ENCODE results near the gene CEP19. TPM values are rescaled to one million over a fixed set of nuclear protein-coding genes. Genes with fewer than 3 reads are reported as not detected.

The CEP19 gene
- total RNA-seq, 1 donor from 2014 or later, result 2.6 TPM

DNA sequence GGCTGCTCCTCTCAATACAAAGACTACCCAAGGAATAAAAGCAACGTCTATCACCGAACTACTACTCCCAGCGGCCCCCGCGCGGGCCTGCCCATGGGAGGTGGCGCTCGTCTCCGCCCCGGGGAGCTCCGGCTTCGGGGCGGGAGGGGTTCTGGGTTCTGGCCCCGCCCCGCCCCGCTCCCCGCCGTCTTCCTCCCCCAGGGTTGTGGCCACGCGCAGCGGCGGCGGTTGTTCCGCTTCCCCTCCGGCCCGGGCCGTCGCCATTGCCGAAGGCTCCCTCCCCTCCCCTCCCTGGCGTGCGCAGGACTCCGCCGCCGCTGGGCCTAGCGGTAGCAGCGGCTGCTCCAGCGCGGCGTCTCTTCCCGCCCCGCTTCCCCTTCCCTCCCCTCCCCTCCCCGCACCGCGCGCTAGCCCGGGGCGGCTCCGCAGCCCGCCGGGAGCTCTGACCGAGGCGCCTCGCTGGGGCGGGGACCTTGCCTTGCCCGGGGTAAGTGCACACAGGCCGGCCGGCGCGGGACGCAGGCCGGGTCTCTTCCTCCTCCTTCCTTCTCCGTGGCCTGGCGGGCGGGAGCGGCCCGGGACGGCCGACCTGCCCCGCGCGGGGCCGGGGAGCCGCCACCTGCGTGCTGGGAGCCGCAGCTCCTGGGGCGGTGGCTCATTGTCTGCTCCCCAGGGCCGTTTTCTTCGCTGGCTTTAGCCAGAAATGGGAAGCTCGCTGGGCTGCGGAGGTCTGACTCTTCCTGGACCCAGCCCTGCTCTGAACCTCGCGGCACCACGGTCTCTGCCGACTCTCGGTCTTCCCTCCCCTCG is 27.8 kb upstream of the CEP19 start, which contains the start of gene PAK2:
PAK2 (plus strand) TSS at position 187 of the 810 bp plus-strand sequence. CDS start 42,790 bp downstream, outside the sequence.
- Histone ChIP-seq H3K9me3 (no peaks in the 10 kb centered on the region), H3K4me3 (peak within 1 kb of the TSS; percentile 80 to 92), H3K36me3 (no peaks in the 10 kb centered on the region), H3K4me1 (peaks cover 4 to 12% of the 10 kb centered on the region in 2 donors), H3K27ac (peak within 1 kb of the TSS; percentile 98 to 99), H3K27me3 (no peaks in the 10 kb centered on the region)
- intact Hi-C loops (cut with DNase I), result loop anchor here (1.0 to 5.0 kb wide), 5 partner anchors 28 to 1298 kb away; partner anchors contain the start of genes ACAP2, CEP19, NCBP2 and PIGX
- DNase-seq (ENCODE audit: low spot score in 2 of 2), result peak; percentile 70 to 95
- no peak for TF ChIP-seq CTCF (IDR thresholded peaks at IDR 0.05)

GRCh38 chr3:196737655-196738054 is 25.6 kb upstream of the CEP19 start:
- intact Hi-C loops (cut with DNase I), result loop anchor here (5.0 kb wide), 1 partner anchor 205 kb away; the partner anchor contains the start of gene NCBP2
- no peak for DNase-seq (ENCODE audit: low spot score in 2 of 2)

GRCh38 chr3:196736670-196737374 is 24.8 kb upstream of the CEP19 start:
- DNase-seq (ENCODE audit: low spot score in 2 of 2), result no peak
- H3K36me3 ChIP-seq, result no peaks in the 10 kb centered on the region
- H3K9me3 ChIP-seq, result no peaks in the 10 kb centered on the region
- H3K4me3 ChIP-seq, result no peak overlapping the region
- intact Hi-C loops (cut with DNase I), result loop anchor here (5.0 kb wide), 1 partner anchor 205 kb away; the partner anchor contains the start of gene NCBP2
- H3K27ac ChIP-seq, result no peak overlapping the region
- no peak for TF ChIP-seq CTCF (IDR thresholded peaks at IDR 0.05)
- no peaks in the 10 kb centered on the region for H3K27me3 ChIP-seq
- peaks cover 4 to 6% of the 10 kb centered on the region in 2 donors for H3K4me1 ChIP-seq

More at GRCh38 chr3:196737655-196738054, 25.6 kb upstream of the CEP19 start:
- Histone ChIP-seq H3K4me3 (no peak overlapping the region), H3K27me3 (no peaks in the 10 kb centered on the region), H3K36me3 (no peaks in the 10 kb centered on the region), H3K27ac (no peak overlapping the region), H3K9me3 (no peaks in the 10 kb centered on the region), H3K4me1 (peaks cover 4 to 11% of the 10 kb centered on the region in 2 donors)
- no peak for TF ChIP-seq CTCF (IDR thresholded peaks at IDR 0.05)

DNA sequence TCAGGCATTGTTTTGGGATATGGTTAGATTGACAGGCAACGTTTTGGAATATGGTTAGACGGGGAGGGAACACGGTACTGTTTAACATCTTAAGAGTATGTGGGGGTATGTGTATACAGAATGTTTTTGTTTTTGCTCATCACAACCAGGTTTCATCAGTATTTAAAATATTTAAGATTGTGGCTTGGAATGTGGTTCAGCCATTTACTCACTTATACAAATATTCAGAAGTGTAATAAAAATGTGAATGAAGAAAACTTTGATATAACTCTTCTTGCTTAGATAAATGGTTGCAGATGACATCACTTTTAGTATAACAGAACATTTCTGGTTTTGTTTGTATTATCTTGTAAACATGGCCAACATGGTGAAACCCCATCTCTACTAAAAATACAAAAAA is 23.7 kb upstream of the CEP19 start:
- H3K9me3 ChIP-seq, result no peaks in the 10 kb centered on the region
- no peaks in the 10 kb centered on the region for H3K27me3 ChIP-seq
- intact Hi-C loops (cut with DNase I), result loop anchor here (5.0 kb wide), 1 partner anchor 207 kb away; the partner anchor contains the start of gene NCBP2
- no peak for DNase-seq (ENCODE audit: low spot score in 2 of 2)
- no peaks in the 10 kb centered on the region for H3K4me1 ChIP-seq
- H3K27ac ChIP-seq, result no peak overlapping the region
- H3K4me3 ChIP-seq, result no peak overlapping the region
- TF ChIP-seq CTCF (IDR thresholded peaks at IDR 0.05), result no peak
- no peaks in the 10 kb centered on the region for H3K36me3 ChIP-seq

DNA sequence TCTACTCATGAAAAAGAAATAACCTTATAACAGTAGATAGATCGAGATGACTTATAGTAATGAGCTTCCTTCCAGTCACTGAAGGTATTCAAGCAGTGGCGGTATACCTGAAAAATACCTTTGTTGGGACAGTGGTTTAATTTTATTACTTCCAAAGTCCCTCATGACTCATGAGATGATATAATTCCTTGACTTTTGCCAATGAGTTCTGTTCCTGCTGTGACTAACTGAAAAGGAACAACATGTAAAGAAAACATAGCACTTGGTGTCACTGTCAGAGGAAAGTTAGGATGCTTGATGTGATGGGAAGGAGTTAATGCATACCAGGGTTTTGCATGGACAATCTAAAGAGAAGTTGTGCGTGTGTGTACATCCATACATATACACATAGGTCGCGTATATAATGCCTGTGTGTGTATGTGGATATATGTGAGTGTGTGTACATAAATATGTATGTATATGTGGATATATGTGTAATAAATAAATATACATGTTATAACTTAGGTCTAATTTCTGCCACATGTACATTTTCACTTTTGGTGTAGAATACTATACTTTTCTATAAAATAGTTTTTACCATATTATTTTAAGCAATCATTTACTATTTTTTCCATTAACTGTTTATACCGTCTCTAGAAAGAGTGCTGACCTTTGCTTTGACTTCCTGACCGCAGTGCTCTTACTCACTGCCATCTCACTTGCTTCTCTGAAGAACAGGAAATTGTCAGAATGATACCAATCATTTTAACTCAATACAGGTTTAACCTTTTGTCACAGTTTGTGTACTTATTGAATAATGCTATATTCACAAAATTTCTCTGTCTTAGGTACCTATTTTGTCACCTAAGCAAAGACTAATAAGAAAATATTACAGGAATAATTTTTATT is 15.0 kb upstream of the CEP19 start:
- Histone ChIP-seq H3K27ac (no peak overlapping the region), H3K36me3 (peaks cover 8 to 16% of the 10 kb centered on the region in 2 donors), H3K4me1 (no peaks in the 10 kb centered on the region), H3K4me3 (no peak overlapping the region), H3K9me3 (no peaks in the 10 kb centered on the region), H3K27me3 (no peaks in the 10 kb centered on the region)
- no peak for DNase-seq (ENCODE audit: low spot score in 2 of 2)
- TF ChIP-seq CTCF (IDR thresholded peaks at IDR 0.05), result no peak
- intact Hi-C loops (cut with DNase I), result no loop called here

Data from ascending aorta (tissue), 2 donors.